ENCODE data around the gene TFCP2L1.

Gene TFCP2L1

DNA sequence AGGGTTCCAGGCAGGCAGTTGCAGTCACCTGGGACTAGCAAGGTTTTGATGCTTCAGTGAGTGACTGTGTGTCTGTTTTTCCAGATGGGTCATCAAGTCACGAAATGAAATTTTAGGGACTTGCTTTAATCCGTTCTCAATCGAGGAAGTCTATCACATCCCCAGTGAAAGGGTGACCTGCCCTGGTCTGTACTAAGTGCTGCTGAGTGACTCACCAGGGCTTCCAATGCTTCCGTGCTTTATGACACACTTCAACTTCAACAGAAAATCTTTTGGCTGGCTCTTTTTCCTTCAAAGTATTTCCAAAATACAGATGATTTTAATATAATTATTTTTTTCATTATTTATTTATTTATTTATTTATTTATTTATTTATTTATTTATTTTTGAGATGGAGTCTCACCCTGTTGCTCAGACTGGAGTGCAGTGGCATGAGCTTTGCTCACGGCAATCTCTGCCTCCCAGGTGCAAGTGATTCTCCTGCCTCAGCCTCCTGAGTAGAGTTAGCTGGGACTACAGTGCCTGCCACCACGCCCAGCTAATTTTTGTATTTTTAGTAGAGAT is 18.4 kb downstream of the TFCP2L1 start:
- DNase-seq (ENCODE audit: low read depth): no peak

DNA sequence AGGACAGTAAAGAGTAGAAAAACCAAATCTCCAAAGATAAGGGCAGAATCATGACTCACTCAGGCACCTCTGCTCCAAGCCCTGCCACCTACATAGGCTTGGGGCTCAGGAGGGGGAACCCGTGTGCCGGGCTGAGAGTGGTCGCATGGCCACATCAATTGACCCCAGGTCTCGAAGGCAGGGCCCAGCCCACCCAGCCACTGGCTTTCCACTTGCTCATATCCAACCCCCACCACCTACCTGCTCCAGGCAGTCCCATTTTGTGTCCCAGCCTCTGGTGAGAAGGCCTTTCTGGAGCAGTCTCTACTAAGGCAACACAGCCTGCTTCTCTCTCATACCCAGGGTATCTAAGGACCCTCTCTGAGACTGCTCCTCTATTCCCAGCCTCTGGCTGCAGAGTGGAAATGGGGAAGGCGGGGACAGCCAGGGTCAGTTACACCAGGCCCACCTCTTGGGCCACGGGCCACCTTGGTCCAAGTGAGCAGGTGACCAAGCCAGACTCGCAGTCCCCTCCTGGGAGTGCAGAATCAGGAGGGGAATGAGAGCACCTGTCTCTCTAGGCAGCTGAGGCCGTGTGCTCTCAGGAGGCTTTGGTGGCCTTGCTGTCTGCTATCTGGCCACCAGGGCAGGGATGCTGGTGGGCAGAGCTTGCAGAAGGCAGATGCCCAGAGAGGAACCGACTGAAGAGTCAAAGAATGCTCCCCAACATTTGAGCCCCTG is 20.8 kb downstream of the TFCP2L1 start:
- DNase-seq (ENCODE audit: low read depth): no peak

DNA sequence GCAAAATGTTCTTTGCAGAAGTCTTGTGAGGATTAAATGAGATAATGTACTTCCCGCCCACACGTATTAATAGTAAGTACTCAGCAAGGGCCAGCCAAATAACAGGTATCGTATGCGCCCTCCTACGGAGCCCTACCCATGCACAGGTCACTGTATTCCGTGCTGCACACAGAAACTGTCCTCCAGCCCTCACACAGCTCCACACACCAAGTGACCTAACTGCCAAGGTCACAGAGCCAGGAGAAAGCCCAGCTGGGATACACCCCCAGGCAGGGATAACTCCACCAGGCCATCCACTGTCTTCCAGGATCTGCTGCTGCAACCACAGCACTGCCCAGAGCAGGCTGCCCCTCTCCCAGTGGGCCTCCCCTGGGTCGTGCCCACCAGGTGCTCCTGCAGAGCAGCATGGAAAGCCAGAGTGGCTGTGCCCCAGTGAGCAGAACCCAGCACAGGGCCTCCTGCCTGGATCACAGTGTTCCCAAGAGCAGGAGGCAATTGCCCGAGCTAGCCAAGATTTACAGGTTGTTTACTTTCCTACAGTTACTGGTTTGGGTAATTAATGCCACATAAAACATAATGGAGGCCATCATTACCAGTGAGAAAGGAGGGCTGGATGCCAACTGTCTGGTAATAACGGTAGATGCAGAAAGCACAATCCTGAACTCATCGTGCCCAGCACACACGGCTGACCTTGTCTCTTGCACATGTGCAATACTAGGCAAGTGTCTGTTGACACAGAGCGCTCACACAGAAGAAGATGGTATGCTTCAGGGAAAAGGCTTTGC is 24.4 kb downstream of the TFCP2L1 start:
- DNase-seq (ENCODE audit: low read depth): no peak

DNA sequence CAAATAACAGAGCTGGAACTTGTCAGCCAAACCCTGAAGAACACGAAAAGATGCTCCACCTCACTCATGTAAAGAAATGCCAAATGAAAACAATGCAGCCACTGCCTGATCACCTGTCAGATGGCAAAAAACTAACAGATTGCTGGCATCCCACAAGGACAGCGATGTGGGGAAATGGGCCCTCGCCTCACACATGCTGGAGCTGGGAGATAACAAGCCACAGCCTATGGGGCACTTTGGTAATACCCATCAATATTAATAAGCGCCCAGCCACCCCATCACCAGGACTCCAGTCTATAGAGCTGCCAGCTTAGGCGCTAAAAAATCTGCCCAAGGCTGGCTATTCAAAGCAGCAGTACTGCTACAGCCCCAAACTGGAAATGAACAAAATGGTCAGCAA is 27.0 kb downstream of the TFCP2L1 start:
- DNase-seq (ENCODE audit: low read depth): no peak

DNA sequence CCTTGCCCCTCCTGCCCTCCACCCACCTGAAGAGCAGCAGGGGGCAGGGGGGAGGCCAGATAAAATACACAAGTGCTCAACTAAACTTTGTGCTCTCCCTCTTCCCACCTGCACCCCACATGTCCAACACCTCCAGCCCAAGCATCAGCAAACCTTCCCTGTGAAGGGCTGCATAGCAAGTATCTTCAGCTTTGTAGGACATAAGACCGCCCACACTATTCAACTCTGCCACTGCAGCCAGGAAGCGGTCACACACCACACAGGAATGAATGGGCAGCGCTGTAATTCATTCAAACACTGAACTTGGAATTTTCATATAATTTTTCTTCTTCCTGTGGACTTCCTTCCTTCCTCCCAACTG is 27.5 kb downstream of the TFCP2L1 start:
- DNase-seq (ENCODE audit: low read depth): no peak

DNA sequence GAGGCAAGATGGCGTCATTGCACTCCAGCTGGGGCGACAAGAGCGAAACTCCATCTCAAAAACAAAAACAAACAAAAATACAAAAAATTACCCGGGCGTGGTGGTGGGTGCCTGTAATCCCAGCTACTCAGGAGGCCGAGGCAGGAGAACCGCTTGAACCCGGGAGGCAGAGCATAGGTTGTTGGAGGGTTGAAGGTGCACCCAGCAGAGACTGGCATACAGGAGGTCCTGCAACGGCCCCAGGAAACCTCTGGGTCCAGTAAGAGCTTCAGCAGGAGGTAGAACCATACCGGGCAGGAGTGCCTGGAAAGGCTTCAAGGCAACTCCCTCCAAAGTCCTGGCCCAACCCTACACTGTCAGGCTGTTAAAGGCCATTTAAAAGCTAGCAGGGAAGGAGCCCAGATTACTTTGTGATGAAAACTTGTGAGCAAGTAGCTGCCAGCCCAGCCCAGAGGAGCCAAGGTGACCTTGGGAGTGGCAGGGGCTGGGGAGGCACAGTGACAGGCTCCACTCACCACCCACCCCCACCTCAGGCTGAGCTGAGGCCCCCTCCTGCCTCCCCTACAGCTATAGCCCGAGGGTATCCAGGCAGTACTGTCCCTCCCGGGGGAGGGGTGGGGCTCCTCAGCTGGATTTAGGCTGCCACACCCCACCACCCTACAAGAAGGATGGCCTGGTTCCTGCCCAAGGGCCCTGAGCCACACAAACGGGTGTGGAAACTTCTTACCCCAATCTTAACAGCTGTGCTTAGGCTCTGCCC is 28.1 kb downstream of the TFCP2L1 start:
- DNase-seq (ENCODE audit: low read depth): no peak

DNA sequence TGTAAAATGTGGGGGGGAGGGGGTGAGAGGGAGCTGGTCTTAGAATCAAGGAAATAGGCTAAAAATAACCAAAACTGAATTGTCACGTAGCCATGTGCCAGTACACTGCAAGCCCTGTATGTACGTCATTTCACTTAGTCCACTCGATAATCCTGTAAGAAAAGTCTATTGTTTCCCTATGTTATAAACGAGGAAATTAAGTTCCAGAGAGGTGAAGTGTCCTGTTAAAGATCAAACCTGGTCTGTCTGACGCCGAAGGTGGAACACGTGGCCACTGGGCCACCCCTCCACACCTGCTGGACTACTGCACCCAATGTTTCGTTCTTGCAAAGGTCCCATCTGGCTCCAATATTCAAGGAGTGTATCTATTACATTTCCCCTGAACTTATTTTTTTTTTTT is 29.6 kb downstream of the TFCP2L1 start:
- no peak for DNase-seq (ENCODE audit: low read depth)

DNA sequence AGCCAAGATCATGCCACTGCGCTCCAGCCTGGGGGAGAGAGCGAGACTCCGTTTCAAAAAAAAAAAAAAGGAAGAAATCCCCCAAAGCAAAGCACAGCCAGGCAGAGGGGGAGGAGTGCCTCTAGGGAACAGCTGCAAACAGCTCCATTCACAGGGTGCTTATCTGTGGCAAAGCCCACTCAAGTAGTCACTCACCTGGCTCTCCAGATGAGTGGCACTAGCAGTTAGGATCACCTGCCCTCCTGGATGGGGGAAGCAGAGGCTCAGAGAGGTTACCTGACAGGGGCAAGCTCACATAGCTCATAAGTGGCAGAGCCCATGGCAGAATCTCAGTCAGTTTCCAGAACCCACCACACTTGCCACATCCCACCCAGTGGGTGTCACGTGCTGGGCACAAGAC is 30.3 kb downstream of the TFCP2L1 start:
- no peak for DNase-seq (ENCODE audit: low read depth)

DNA sequence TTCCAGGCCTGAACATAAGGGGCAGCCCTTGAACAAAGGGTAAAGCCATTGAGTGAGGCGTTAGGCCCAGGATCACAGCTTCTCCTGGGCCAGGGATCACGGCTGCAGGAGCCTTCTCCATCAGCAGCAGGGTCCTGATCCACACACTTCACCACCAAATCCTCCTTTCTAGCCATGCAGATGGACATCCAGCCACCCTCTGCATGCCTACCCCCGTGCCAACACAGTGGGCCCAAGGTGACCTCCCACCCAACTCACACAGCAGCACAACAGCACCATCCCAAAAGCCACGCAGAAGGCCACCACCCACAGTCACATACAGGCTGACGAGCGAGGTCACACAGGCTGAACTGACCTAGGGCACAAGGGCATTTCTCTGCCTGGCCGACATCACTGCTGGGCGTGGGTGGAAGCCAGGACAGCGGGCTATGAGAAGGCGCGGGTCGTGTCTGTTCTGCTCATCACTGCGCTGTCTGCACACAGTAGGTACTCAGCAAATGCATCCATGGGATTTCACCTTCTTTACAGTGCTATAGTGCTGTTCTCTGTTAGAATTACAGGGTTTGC is 31.2 kb downstream of the TFCP2L1 start:
- no peak for DNase-seq (ENCODE audit: low read depth)

DNA sequence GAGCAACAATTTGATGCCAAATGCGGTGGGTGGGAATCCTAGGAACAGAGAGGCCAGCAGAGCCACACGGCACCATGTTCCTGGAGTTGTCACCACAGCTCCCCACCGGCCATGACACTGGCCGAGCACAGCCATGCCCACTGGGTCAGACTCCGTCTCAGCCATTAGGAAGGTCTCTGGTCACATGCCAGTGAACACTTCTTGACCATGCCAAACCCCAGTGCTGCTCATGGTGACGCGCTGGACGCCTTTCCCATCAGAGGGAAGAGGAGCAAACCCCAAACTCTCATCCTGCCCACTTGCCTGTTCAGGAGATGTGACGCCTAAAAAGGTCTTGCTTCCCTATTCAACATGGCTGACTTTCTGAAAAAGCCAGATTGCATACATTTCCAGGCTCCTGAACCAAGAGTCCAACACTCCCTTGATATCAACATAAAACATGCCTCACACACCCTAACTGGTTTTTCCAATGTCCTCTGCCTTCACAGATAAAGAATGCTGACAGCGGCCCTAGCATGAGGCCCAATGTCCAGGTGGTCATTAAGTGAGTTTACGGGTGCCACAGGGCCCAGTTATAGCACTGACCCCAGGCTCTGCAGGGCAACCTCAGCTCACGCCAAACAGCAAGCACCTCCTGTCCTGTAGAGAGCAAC is 31.9 kb downstream of the TFCP2L1 start:
- DNase-seq (ENCODE audit: low read depth): no peak

DNA sequence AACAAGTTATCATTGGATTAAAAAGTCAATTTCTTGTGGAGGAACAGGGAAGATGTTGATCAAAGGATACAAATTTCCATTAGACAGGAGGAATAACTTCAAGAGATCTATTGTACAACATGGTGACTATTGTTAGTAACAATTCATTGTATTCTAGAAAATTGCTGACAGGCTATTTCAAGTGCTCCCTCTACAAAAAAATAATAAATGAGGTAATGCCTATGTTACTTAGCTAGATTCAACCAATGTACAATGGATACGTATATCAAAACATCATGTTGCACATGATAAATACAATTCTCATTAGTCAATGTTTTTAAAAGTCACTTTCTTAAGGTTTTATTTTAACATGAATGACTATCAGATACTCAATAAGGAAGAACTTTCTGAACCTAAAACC is 33.5 kb downstream of the TFCP2L1 start:
- DNase-seq (ENCODE audit: low read depth): no peak

DNA sequence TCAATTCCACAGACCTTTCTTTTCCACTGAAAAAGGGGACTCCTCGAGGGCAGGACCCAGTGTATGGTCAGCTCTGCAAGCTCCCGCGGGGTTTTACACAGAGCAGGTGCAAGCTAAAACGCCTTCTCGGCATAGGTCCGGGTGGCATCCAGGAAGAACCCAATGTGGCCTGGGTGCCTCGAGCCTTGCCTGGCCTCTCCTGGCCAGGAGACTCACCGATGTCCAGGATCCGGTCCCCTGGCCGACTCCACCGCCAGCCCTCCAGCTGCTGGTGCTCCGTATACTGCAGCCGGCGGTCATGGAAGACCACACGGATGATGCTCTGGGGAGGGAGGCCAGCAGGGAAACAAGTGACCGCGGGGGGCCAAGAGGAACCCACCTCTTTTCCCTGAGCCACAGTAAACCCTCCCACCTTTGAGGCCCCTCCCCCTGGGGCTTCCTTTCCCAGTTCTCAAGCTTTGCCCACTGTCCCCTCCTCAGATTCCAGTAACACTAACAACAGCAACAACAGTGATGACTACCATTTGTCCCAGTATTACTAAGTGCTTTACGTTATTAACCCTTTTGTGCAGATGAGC is 36.1 kb downstream of the TFCP2L1 start:
- no peak for DNase-seq (ENCODE audit: low read depth)

DNA sequence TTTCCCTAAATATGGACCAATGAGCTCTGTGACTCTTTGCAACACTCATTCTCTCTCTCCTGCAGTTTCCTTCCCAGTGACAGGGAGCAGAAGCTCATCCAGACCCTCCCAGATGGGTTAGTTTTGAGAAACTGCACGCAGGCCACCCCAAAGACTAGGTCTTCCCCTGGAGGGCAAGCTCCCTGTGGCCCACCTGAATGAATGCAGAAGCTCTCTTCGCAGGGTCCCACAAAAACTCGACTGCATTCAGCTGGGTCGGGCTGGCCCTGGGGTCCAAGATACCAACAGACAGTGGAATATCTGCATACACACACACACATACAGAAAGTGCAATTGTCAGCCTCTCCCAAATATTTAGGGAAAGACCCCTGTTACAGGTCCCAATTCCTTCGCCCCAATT is 37.0 kb downstream of the TFCP2L1 start:
- DNase-seq (ENCODE audit: low read depth): no peak

DNA sequence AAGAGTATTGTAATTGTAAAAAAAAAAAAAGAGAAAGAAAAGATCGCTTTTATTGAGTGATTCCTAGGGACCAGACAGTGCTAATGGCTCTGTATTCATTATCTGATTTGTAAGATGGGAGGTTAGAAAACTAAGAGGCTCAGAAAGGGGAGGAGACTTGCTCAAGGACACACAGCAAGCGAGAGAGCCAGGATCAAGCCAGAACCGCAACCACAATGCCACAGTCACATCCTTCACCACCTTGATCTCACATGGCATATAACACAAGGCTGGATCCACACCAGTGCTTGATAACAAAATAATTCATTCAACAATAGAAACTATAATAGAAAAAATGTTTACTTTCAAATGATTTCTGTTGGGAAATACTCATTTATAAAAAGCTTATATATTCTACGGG is 37.5 kb downstream of the TFCP2L1 start:
- no peak for DNase-seq (ENCODE audit: low read depth)

DNA sequence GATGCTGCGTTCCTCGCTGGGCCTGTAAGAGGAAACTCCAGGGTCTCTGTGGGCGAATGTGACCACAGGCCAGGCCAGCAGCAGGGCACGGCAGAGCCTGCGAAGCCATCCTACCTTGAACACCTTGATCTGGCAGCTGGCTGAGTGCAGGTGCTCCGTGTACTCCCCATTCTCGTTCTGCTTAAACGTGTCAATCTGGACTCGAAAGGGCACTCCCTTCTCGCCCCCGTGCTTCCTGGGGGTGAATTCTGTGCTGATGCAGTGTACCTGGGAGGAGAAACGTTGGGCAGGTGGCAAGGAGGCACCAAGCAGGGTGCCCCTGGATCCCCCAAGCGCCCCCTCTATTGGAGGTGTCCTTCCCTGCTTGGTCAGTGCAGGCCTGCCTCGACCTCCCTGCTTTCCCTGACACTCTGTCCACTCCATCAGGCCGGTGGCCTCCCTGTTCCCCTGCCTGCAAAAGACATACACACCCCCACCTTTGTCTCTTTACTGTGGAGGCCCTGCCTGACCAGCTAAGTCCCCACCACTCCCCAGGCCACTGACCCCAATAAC is 38.2 kb downstream of the TFCP2L1 start:
- DNase-seq (ENCODE audit: low read depth): no peak

DNA sequence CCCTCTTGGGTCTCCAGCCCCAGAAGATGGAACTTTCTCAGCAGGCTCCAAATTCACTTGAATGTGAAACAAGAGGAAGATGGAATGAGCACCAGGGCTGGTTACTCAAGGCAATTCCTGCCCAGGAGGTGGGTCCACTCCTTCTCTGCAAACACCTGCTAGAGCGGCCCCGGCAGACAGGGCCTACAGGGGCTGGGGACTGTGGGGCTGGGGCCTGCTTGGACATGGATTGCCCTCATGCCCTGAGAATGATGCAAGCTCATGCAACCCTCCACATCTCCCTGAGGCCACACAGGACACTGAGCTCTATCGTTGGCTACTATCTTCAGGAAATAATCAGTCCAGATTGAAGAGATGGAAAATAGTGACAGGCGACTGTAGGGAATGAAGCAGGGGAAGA is 39.1 kb downstream of the TFCP2L1 start:
- no peak for DNase-seq (ENCODE audit: low read depth)

DNA sequence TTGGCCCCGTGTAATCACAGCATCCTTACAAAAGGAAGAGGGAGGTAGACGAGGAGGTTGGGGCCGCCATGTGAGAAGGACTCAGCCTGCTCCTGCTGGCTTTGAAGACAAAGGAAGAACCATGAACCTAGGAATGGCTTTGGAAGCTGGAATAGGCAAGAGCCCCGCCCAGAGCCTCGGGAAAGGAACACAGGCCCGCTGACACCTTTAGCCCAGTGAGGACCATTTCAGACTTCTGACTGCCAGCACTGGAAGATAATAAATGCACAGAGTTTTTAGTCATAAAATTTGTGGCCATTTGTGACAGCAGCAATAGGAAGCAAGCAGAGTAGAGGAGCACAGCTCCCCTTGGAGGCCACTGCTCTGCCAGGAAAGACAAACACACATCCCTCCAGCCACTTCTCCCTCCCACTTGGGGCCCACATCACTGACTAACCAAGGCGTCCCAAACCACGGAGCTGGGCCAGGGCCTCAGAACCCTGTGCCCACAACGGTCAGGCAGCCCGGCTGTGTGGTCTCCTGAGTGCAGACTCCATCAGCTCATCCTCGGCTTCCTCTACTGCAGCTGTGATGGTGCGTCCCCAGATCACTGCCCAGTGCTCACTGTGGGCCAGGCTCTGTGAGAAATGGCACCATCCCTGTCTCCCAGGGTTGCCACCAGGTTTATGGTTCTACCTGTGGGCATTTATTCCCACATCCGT is 39.7 kb downstream of the TFCP2L1 start:
- no peak for DNase-seq (ENCODE audit: low read depth)

DNA sequence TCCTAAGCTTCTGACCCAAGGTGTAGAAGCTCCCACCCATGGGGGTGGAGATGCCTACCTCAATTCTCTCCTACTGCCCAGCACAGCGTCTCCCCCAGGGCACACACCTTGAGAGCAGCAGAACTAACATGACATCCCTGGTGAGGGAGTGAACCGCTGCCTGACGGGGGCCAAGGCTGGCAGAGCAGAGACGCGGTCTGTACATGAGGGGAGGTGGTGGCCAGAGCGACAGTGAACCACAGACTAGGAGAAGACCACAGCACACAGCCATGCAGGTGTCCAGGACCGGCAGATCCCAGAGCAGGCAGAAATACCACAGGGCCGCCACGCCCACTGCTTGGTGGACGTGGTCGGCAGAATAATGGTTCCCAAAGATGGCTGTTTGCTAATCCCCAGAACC is 40.4 kb downstream of the TFCP2L1 start:
- DNase-seq (ENCODE audit: low read depth): no peak

DNA sequence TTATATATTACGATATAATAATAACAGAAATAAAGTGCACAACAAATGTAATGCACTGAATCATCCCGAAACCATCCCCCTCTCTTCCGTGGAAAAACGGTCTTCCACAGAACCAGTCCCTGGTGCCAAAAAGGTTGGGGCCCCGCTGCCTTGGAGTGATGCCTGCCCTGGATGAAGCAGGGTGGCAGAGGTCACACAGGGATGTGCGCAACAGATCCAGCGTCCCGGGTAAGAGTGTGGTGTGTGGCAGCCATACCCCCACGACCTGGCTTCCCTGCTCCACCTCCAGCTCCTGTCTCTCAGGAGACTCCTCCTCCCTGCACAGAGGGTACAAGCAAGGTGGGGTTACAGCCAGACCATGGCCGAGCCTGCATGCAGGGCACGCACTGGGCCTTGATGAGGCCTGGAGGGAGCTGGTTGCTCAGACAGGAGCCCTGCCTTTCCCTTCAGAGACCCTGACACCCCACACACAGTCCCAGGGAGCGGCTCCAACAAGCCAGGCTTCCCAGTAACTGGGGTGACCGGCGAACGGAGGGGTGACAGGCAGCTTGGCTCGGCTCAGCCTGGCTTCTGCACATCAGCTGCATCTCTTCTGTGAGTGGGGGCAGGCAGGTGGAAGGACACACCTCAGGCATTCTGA is 41.1 kb downstream of the TFCP2L1 start:
- no peak for DNase-seq (ENCODE audit: low read depth)

DNA sequence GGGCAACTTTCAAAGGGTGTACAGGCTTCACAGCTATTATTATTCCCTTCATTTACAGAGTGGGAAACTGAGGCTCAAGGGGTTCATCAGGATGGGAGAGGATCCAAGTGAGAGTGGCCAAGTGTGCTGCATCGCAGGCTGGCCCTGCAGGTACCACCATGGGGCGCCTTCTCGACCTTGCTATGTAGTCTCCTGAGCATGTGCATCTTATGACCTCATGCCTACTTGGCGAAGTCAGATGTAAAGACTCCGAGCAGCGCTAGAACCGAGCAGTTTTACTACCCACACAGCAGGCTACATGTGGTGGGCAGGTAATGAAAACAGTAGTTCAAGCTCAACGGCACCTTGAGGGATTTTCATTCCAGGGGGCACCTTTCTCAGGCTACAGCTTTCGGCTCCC is 42.0 kb downstream of the TFCP2L1 start:
- no peak for DNase-seq (ENCODE audit: low read depth)

Data from activated T-helper 1 cell treated with Interleukin-2 at 50 U/mL for 16 hours (primary cell).